Fibroblast of the aortic adventitia (primary cell): ENCODE measurements around the gene EFEMP2. TPM values are rescaled to one million over a fixed set of nuclear protein-coding genes. Genes with fewer than 3 reads are reported as not detected.
"Not testable (repeated sequence)": the region's sequence is repeated elsewhere in the genome, so short reads cannot be mapped to it uniquely, and the experiment has no call there.

Source experiments
- DNase-seq: peaks from one replicate; pipeline ENCODE4 v3.0.0-alpha.2; 2010; ENCODE audit warnings: low read depth
- H3K4me3 ChIP-seq: 2 replicates; pipeline ENCODE4 v1.5.1; 2011; ENCODE audit warnings: low read depth, mild to moderate bottlenecking, control low read depth, low read length, moderate library complexity
- total RNA-seq: library from RNA; depleted of rRNA; stranded (reverse); fragments of >200 nt; gene quantifications from 2 replicates; pipeline ENCODE4 v1.2.3, GENCODE V29; 2012; ENCODE audit warnings: low replicate concordance
- TF ChIP-seq, protein P1 (sequence below): IDR thresholded peaks from 2 replicates; pipeline ENCODE4 v1.5.1; 2011; ENCODE audit warnings: mild to moderate bottlenecking, low read length, control low read depth, inconsistent platforms; ENCODE audit not compliant: insufficient read depth

The EFEMP2 gene
- total RNA-seq, 1 donor = 105 TPM

DNA sequence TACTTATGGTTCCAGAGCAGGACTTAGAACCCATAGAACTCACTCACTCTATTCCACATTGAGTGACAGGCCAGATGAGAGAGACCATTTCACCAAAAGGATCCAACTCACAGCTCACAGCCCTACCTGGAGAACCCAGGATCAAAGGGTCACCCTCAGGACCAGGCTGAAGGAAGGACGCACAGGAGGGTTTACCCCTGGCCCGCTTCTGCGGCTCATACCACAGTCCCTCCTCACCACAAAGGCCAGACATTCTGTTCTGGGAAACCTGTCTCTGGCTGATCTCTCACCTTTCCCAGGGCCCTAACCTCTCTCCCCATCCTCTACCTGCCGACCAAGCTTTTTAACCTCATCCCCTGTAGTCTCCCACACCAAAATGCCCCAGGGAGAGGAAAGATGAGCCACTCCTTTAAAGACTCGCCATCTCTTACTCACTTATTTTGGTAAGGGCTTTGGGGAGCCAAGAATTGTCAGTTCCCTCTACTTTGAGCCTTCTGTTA is 22.9 kb upstream of the EFEMP2 start:
- DNase-seq = no peak
- TF ChIP-seq, protein P1, sequence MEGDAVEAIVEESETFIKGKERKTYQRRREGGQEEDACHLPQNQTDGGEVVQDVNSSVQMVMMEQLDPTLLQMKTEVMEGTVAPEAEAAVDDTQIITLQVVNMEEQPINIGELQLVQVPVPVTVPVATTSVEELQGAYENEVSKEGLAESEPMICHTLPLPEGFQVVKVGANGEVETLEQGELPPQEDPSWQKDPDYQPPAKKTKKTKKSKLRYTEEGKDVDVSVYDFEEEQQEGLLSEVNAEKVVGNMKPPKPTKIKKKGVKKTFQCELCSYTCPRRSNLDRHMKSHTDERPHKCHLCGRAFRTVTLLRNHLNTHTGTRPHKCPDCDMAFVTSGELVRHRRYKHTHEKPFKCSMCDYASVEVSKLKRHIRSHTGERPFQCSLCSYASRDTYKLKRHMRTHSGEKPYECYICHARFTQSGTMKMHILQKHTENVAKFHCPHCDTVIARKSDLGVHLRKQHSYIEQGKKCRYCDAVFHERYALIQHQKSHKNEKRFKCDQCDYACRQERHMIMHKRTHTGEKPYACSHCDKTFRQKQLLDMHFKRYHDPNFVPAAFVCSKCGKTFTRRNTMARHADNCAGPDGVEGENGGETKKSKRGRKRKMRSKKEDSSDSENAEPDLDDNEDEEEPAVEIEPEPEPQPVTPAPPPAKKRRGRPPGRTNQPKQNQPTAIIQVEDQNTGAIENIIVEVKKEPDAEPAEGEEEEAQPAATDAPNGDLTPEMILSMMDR = no peak
- H3K4me3 ChIP-seq = no peak overlapping the region

DNA sequence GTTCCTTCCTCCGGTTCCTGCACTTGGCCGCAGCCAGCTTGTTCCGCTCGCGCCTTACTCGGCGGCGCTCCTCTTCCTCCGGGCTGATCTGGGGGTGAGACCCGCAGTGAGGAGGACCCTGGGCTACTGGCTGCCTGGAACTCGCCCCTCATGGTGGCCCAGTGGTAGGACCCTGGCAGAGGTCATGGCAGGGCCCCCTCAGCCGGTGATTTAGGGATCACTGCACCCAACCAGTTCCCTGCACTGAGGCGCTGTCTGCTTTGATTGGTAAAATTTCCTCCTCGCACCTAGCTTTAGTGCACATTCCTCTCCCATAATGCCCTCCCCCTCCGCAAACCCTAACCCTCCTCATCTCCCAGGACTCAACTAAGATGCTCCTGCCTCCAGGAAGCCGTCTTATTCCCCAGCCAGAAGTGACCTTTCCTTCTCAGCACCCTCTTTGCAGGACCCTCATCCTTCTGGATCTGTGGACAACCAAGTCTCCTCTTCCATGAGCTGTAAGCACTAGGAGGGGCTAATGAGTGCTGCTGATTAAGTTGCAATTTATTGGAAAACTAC is 21.5 kb upstream of the EFEMP2 start:
- H3K4me3 ChIP-seq = no peak overlapping the region
- no peak for DNase-seq
- TF ChIP-seq, protein P1 = no peak

DNA sequence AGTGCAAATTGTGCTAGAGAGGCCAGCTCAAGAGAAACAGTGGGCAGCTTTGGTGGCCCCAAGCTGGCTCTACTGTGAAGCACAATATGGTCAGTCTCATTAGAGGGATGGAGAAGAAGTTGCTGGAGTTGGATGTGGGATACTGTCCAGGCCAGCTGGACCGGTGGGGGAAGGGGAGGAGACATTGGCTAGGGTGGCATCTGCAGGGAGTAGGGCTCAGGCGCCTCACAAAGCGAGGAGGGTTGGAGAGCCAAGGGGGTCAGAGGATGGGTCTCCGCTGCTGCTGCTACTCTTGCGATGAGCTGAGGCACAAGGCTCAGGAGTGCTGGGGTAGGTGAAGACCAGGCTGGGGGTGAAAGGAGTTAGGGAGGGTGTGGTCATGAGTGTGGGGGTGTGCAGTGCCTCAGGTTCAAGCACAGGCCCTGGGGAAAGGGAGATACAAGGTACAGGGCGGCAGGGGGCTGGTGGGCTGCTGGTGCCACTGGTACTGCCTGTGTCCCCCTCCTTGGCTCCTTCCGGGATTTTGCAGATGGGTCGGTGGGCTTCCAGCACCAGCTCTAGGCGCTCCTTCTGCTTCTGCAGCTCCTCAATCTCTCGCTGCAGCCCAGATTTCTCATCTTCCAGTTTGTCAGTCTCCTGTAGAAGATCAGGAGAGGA is 20.2 kb upstream of the EFEMP2 start:
- H3K4me3 ChIP-seq = peak overlapping the region; percentile 81
- TF ChIP-seq, protein P1 = no peak
- DNase-seq = no peak

DNA sequence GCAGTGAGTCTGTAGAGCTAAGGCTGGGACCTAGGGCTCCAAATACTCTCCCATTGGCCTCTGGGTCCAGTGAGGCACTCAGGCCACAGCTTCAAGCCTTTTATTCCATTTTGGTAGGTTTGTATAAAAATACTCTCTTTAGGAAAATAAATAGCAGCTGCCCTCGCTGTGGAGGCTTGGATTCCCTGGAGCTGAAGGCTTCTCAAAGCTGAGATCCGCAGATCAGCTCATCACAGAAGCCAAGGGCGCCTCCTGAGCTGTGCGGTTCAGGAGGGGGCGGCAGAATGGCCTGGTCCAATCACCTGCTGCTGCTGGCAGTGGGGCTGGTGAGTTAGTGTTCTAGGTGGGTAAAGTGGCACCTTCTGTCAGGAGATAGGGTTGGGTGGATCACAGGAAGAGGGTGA is 19.5 kb upstream of the EFEMP2 start:
- peak overlapping the region; percentile 81 for H3K4me3 ChIP-seq
- DNase-seq = not testable (repeated sequence)

DNA sequence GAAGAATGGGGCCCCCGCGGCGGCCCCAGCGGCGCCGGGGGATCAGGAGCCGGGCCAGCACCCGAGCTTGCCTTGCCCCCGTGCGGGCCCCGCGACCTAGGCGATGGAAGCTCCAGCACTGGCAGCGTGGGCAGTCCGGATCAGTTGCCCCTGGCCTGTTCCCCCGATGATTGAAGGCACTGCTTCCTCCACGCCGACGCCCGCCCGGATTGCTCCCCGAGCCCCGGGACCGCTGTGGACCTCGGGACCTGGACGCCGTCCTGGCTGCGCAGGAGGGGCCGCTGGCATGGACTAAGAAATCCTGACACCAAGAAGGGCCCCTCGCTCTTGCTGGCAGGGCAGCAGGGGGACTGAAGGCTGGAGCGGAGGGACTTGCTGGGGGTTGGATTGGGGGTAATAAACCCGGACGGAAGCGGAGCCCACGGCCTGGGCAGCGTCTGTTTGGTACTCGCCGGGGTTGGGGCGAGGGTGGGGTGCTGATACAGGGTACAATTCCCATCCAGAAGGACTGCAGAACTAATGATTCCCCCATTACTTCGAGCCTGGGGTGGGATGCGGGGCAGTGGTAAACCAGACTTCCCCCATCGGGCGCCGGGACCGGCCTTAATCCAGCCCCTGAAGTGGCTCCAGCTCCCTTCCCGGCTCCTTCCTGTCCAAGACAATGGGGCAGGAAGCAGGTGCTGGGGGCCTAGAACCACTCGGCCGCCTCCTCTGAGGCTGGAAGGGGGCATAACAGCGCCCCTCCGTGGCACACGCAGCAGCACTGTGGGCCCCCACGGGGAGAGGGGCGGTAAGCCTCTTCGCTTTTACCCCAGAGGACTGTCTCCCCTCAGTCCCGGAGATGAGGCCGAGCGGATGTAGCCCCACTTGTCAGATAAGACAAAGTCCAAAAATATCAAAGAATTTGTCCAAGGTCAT is 18.9 kb upstream of the EFEMP2 start:
- TF ChIP-seq, protein P1 = peak; percentile 33
- no peak for DNase-seq
- peak overlapping the region; percentile 81 for H3K4me3 ChIP-seq

DNA sequence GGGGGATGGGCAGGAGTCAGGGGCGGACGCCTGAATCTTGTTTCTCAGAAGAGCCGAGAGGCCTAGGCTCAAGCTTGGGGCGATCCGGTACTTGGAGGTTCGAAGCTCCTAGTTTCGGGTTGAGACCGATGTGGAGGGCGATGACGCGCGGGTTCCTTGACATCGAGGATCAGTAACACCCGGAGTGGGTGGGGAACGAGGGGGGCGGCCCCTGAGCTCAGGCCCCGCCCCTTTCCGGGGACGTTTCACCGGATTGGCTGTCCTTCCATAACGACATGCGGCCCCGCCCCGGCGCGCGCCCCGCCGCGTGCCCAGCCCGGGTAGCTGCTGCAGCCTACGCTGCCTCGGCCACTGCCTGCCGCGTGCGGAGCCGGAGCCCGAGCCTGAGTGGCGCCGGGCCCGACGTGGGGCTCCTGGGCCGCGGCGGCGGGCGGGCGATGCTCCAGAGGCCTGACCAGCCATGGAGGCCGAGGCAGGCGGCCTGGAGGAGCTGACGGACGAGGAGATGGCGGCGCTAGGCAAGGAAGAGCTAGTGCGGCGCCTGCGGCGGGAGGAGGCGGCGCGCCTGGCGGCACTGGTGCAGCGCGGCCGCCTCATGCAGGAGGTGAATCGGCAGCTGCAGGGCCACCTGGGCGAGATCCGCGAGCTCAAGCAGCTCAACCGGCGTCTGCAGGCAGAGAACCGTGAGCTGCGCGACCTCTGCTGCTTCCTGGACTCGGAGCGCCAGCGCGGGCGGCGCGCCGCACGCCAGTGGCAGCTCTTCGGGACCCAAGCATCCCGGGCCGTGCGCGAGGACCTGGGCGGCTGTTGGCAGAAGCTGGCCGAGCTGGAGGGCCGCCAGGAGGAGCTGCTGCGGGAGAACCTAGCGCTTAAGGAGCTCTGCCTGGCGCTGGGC is 18.0 kb upstream of the EFEMP2 start, which contains the start of gene CCDC85B:
CCDC85B (plus strand) TSS at position 350 of the 895 bp plus-strand sequence; CDS start at position 461, 111 bp downstream.
- peak; percentile 95 for DNase-seq
- H3K4me3 ChIP-seq = peak within 1 kb of the TSS; percentile 81
- TF ChIP-seq, protein P1 = no peak
